Upper lobe of right lung (tissue), 1 donor: Measurements from ENCODE around the gene CA6. TPM values are rescaled to one million over a fixed set of nuclear protein-coding genes. Genes with fewer than 3 reads are reported as not detected.
"Not testable (repeated sequence)": the region's sequence is repeated elsewhere in the genome, so short reads cannot be mapped to it uniquely, and the experiment has no call there.

Experiments used
- ATAC-seq: fragments of 200-7000 bp; cut with Tn5 transposase; one replicate; pipeline ENCODE4 v1.9.1; 2020; ENCODE audit warnings: mild to moderate bottlenecking, moderate library complexity
- DNase-seq: peaks from one replicate; pipeline ENCODE4 v3.0.0-alpha.2; 2020
- H3K27ac ChIP-seq: fragments of 200-600 bp; one replicate; pipeline ENCODE4 v1.8.0; 2022
- H3K27me3 ChIP-seq: fragments of 200-600 bp; one replicate; pipeline ENCODE4 v1.8.0; 2022; ENCODE audit warnings: mild to moderate bottlenecking
- H3K36me3 ChIP-seq: fragments of 200-600 bp; one replicate; pipeline ENCODE4 v1.8.0; 2022
- H3K4me1 ChIP-seq: fragments of 200-600 bp; one replicate; pipeline ENCODE4 v1.8.0; 2022
- H3K4me3 ChIP-seq: fragments of 200-600 bp; one replicate; pipeline ENCODE4 v1.8.0; 2022; ENCODE audit warnings: mild to moderate bottlenecking
- H3K9me3 ChIP-seq: fragments of 200-600 bp; one replicate; pipeline ENCODE4 v1.8.0; 2022
- CTCF ChIP-seq: fragments of 200-600 bp; IDR thresholded peaks from one replicate; pipeline ENCODE4 v1.8.0; 2022; ENCODE audit warnings: antibody characterized with exemption
- intact Hi-C: fragments of 100-400 bp; cut with DNase I; formaldehyde crosslinking; loops from one replicate; pipeline ENCODE4 v1.11.0; 2022
- long read RNA-seq: library from polyadenylated mRNA; unstranded; transcript quantifications from one replicate; pipeline ENCODE4 v2.0.0, GENCODE V29; 2021
- total RNA-seq: library from RNA; stranded (reverse); fragmentation: NEBNext Ultra II Directional; extraction: Animal tissue kit (Norgen Biotek cat#: 25700); gene quantifications from one replicate; pipeline ENCODE4 v1.2.1, GENCODE V29; 2021
- donor health status: DM: no; HTN: yes; CAD: no; lungs with severe emphysema.

Gene CA6
- not detected for total RNA-seq
- long read RNA-seq = 0 reads

GRCh38 chr1:8945568-8945967, at the start of gene CA6:
Gene CA6 (plus strand): TSS chr1:8945868. CDS start chr1:8945887, 19 bp downstream.
- no peak within 1 kb of the TSS for H3K4me3 ChIP-seq
- no peak within 1 kb of the TSS for H3K27ac ChIP-seq
- no peak for ATAC-seq
- no peaks in the 10 kb centered on the region for H3K27me3 ChIP-seq
- H3K9me3 ChIP-seq = no peaks in the 10 kb centered on the region
- DNase-seq = no peak
- H3K36me3 ChIP-seq = no peaks in the 10 kb centered on the region
- no peaks in the 10 kb centered on the region for H3K4me1 ChIP-seq
- TF ChIP-seq CTCF = no peak
- intact Hi-C loops = no loop called here

GRCh38 chr1:8896775-8897174, 48.9 kb upstream of the CA6 start:
- intact Hi-C loops, DNase-seq, H3K4me1 ChIP-seq, H3K27me3 ChIP-seq, H3K27ac ChIP-seq, H3K9me3 ChIP-seq, H3K4me3 ChIP-seq, H3K36me3 ChIP-seq, ATAC-seq: not testable (repeated sequence)

- H3K27ac ChIP-seq, H3K4me3 ChIP-seq, DNase-seq, H3K27me3 ChIP-seq, ATAC-seq, H3K4me1 ChIP-seq, H3K36me3 ChIP-seq, intact Hi-C loops, H3K9me3 ChIP-seq: not testable (repeated sequence)
These were observed 48.2 kb upstream of the CA6 start for GRCh38 chr1:8897505-8897904.

GRCh38 chr1:8898418-8898817, 47.2 kb upstream of the CA6 start:
- DNase-seq, ATAC-seq: not testable (repeated sequence)

GRCh38 chr1:8899046-8899445, 46.6 kb upstream of the CA6 start:
- intact Hi-C loops = no loop called here
- no peak for DNase-seq
- TF ChIP-seq CTCF = no peak

More at GRCh38 chr1:8898418-8898817, 47.2 kb upstream of the CA6 start:
- H3K9me3 ChIP-seq, H3K4me1 ChIP-seq, intact Hi-C loops, H3K27me3 ChIP-seq, H3K36me3 ChIP-seq, H3K27ac ChIP-seq, H3K4me3 ChIP-seq: not testable (repeated sequence)

GRCh38 chr1:8900684-8901083, 45.0 kb upstream of the CA6 start:
- H3K27me3 ChIP-seq, DNase-seq, H3K4me1 ChIP-seq, H3K36me3 ChIP-seq, intact Hi-C loops, H3K9me3 ChIP-seq, ATAC-seq, H3K4me3 ChIP-seq, H3K27ac ChIP-seq: not testable (repeated sequence)

More at GRCh38 chr1:8899046-8899445, 46.6 kb upstream of the CA6 start:
- H3K9me3 ChIP-seq = no peaks in the 10 kb centered on the region
- no peaks in the 10 kb centered on the region for H3K27me3 ChIP-seq
- no peak for ATAC-seq
- H3K27ac ChIP-seq = no peak overlapping the region
- no peaks in the 10 kb centered on the region for H3K36me3 ChIP-seq
- H3K4me1 ChIP-seq = no peaks in the 10 kb centered on the region
- no peak overlapping the region for H3K4me3 ChIP-seq

GRCh38 chr1:8902765-8903164, 42.9 kb upstream of the CA6 start:
- peaks cover 7% of the 10 kb centered on the region for H3K4me1 ChIP-seq
- peak; percentile 5 for TF ChIP-seq CTCF
- no peak for ATAC-seq

GRCh38 chr1:8903410-8903809, 42.3 kb upstream of the CA6 start:
- H3K4me1 ChIP-seq = peaks cover 7% of the 10 kb centered on the region
- ATAC-seq = no peak

More at GRCh38 chr1:8902765-8903164, 42.9 kb upstream of the CA6 start:
- DNase-seq = no peak
- no peaks in the 10 kb centered on the region for H3K36me3 ChIP-seq
- H3K27me3 ChIP-seq = no peaks in the 10 kb centered on the region
- H3K9me3 ChIP-seq = no peaks in the 10 kb centered on the region
- no peak overlapping the region for H3K4me3 ChIP-seq
- intact Hi-C loops = no loop called here
- H3K27ac ChIP-seq = peak overlapping the region; percentile 24

More at GRCh38 chr1:8903410-8903809, 42.3 kb upstream of the CA6 start:
- no peak overlapping the region for H3K4me3 ChIP-seq
- H3K9me3 ChIP-seq = no peaks in the 10 kb centered on the region
- no peak for TF ChIP-seq CTCF
- no peaks in the 10 kb centered on the region for H3K36me3 ChIP-seq
- H3K27ac ChIP-seq = peak overlapping the region; percentile 24
- H3K27me3 ChIP-seq = no peaks in the 10 kb centered on the region
- intact Hi-C loops = no loop called here
- no peak for DNase-seq
